Measurements from ENCODE around the gene ORAI2.
"Not testable (repeated sequence)": the region's sequence is repeated elsewhere in the genome, so short reads cannot be mapped to it uniquely, and the experiment has no call there.

Gene ORAI2

GRCh38 chr7:102403563-102403962 lies 29.8 kb upstream of the ORAI2 start:
- Histone ChIP-seq H3K27ac (ENCODE audit: low read length) (no peak overlapping the region), H3K4me1 (ENCODE audit: control insufficient read depth in 1 of 2, insufficient read depth in 2 of 2, low read length in 2 of 2) (peaks cover 0 to 7% of the 10 kb centered on the region in 2 donors), H3K27me3 (ENCODE audit: low read depth, low read length) (no peaks in the 10 kb centered on the region), H3K36me3 (ENCODE audit: control insufficient read depth in 1 of 2, insufficient read depth in 2 of 2, low read length in 2 of 2) (peaks cover 30 to 73% of the 10 kb centered on the region in 2 donors), H3K4me3 (ENCODE audit: low read depth in 1 of 2, low read length in 2 of 2) (no peak overlapping the region), H3K9me3 (ENCODE audit: control insufficient read depth in 1 of 2, low read length in 2 of 2) (no peaks in the 10 kb centered on the region)

- no peaks in the 10 kb centered on the region for H3K27me3 ChIP-seq (ENCODE audit: low read depth, low read length)
- H3K36me3 ChIP-seq (ENCODE audit: control insufficient read depth in 1 of 2, insufficient read depth in 2 of 2, low read length in 2 of 2), result peaks cover 30 to 76% of the 10 kb centered on the region in 2 donors
- H3K4me1 ChIP-seq (ENCODE audit: control insufficient read depth in 1 of 2, insufficient read depth in 2 of 2, low read length in 2 of 2), result peaks cover 0 to 7% of the 10 kb centered on the region in 2 donors
- no peaks in the 10 kb centered on the region for H3K9me3 ChIP-seq (ENCODE audit: control insufficient read depth in 1 of 2, low read length in 2 of 2)
- H3K27ac ChIP-seq (ENCODE audit: low read length), result no peak overlapping the region
- H3K4me3 ChIP-seq (ENCODE audit: low read depth in 1 of 2, low read length in 2 of 2), result no peak overlapping the region
Measured at GRCh38 chr7:102404005-102404861, 29.1 kb upstream of the ORAI2 start.

- H3K9me3 ChIP-seq (ENCODE audit: control insufficient read depth in 1 of 2, low read length in 2 of 2); H3K4me3 ChIP-seq (ENCODE audit: low read depth in 1 of 2, low read length in 2 of 2); H3K4me1 ChIP-seq (ENCODE audit: control insufficient read depth in 1 of 2, insufficient read depth in 2 of 2, low read length in 2 of 2); H3K27me3 ChIP-seq (ENCODE audit: low read depth, low read length); H3K27ac ChIP-seq (ENCODE audit: low read length): not testable (repeated sequence)
- peaks cover 30 to 74% of the 10 kb centered on the region in 2 donors for H3K36me3 ChIP-seq (ENCODE audit: control insufficient read depth in 1 of 2, insufficient read depth in 2 of 2, low read length in 2 of 2)
Measured at GRCh38 chr7:102404862-102405188, 28.6 kb upstream of the ORAI2 start.

DNA sequence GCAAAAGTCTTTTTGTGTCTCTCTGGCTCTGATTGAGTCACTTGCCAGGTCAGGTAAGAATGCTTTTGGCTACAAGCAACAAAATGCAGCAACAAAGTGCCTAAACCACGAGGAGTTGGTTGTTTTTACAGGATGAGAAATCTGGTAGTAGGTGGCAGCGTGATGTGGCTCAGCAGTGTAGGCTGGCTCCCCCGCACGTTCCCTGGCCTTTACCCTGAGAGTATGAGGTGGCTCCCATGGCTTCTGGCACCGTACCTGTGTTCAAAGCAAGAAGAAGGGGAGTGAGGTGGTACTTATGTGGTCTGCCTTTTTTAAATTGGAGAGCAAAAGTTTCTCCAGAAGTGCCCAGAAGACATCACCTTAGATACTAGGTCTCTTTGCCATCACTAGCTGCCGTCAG lies 25.5 kb upstream of the ORAI2 start:
- Histone ChIP-seq H3K36me3 (ENCODE audit: control insufficient read depth in 1 of 2, insufficient read depth in 2 of 2, low read length in 2 of 2) (peaks cover 36 to 67% of the 10 kb centered on the region in 2 donors), H3K27ac (ENCODE audit: low read length) (no peak overlapping the region)

DNA sequence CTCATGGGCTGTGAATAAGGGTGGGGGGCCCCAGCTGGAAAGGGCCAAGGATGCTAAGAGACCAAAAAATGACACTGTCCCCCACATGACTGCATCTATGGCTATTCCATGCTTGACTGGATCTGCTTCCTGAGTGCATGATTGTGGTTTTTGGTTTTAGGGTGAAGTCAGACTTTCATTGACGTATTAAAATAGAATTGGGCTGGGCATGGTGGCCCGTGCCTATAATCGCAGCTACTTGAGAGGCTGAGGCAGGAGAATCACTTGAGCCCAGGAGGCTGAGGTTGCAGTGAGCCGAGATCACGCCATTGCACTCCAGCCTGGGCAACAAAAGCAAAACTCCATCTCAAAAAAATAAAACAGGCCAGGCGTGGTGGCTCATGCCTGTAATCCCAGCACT lies 24.8 kb upstream of the ORAI2 start:
- Histone ChIP-seq H3K36me3 (ENCODE audit: control insufficient read depth in 1 of 2, insufficient read depth in 2 of 2, low read length in 2 of 2) (peaks cover 36 to 61% of the 10 kb centered on the region in 2 donors), H3K4me1 (ENCODE audit: control insufficient read depth in 1 of 2, insufficient read depth in 2 of 2, low read length in 2 of 2) (peaks cover 0 to 16% of the 10 kb centered on the region in 2 donors)
- not testable (repeated sequence) for H3K9me3 ChIP-seq (ENCODE audit: control insufficient read depth in 1 of 2, low read length in 2 of 2); H3K27me3 ChIP-seq (ENCODE audit: low read depth, low read length); H3K27ac ChIP-seq (ENCODE audit: low read length); H3K4me3 ChIP-seq (ENCODE audit: low read depth in 1 of 2, low read length in 2 of 2)

More for the DNA sequence above, 25.5 kb upstream of the ORAI2 start:
- peaks cover 0 to 14% of the 10 kb centered on the region in 2 donors for H3K4me1 ChIP-seq (ENCODE audit: control insufficient read depth in 1 of 2, insufficient read depth in 2 of 2, low read length in 2 of 2)
- H3K9me3 ChIP-seq (ENCODE audit: control insufficient read depth in 1 of 2, low read length in 2 of 2), result no peaks in the 10 kb centered on the region
- no peak overlapping the region for H3K4me3 ChIP-seq (ENCODE audit: low read depth in 1 of 2, low read length in 2 of 2)
- H3K27me3 ChIP-seq (ENCODE audit: low read depth, low read length), result no peaks in the 10 kb centered on the region

GRCh38 chr7:102409340-102409739 lies 24.0 kb upstream of the ORAI2 start:
- no peaks in the 10 kb centered on the region for H3K27me3 ChIP-seq (ENCODE audit: low read depth, low read length)
- H3K27ac ChIP-seq (ENCODE audit: low read length), result no peak overlapping the region
- no peak overlapping the region for H3K4me3 ChIP-seq (ENCODE audit: low read depth in 1 of 2, low read length in 2 of 2)
- peaks cover 0 to 10% of the 10 kb centered on the region in 2 donors for H3K4me1 ChIP-seq (ENCODE audit: control insufficient read depth in 1 of 2, insufficient read depth in 2 of 2, low read length in 2 of 2)
- H3K9me3 ChIP-seq (ENCODE audit: control insufficient read depth in 1 of 2, low read length in 2 of 2), result no peaks in the 10 kb centered on the region
- peaks cover 36 to 61% of the 10 kb centered on the region in 2 donors for H3K36me3 ChIP-seq (ENCODE audit: control insufficient read depth in 1 of 2, insufficient read depth in 2 of 2, low read length in 2 of 2)

DNA sequence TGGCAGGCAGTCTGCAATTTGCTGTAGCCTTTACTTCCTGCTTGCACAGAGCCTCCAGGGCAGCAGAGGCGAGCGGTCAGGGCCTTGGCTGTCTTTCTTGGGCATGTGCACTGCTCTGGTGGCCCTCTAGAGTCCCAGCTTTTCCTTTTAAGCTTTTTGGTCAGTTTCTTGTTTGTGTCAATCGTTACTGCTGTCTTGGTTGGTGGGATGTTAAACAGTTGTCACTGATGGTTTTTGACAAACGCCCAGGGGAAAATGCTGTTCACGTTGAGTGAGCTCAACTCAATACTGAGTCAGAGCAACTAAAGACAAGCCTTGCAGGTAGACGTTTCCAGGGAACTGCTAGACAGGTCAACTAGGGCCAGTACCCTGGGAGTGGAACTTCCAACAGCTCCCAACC lies 23.3 kb upstream of the ORAI2 start:
- Histone ChIP-seq H3K4me3 (ENCODE audit: low read depth in 1 of 2, low read length in 2 of 2) (no peak overlapping the region), H3K9me3 (ENCODE audit: control insufficient read depth in 1 of 2, low read length in 2 of 2) (no peaks in the 10 kb centered on the region), H3K27me3 (ENCODE audit: low read depth, low read length) (no peaks in the 10 kb centered on the region), H3K27ac (ENCODE audit: low read length) (no peak overlapping the region), H3K4me1 (ENCODE audit: control insufficient read depth in 1 of 2, insufficient read depth in 2 of 2, low read length in 2 of 2) (peaks cover 0 to 10% of the 10 kb centered on the region in 2 donors), H3K36me3 (ENCODE audit: control insufficient read depth in 1 of 2, insufficient read depth in 2 of 2, low read length in 2 of 2) (peaks cover 35 to 61% of the 10 kb centered on the region in 2 donors)

DNA sequence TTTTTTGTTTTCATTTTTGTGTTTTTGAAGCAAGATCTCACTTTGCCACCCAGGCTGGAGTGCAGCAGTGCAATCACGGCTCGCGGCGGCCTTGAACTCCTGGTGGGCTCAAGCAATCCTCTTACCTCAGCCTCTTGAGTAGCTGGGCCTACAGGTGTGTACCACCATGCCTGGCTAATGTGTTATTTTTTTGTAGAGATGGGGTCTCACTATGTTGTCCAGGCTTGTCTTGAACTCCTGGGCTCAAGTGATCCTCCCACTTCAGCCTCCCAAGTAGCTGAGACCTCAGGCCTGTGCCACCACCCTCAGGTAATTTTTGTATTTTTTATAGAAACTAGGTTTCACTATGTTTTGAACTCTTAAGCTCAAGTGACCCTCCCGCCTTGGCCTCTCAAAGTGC lies 22.5 kb upstream of the ORAI2 start:
- Histone ChIP-seq H3K27ac (ENCODE audit: low read length) (no peak overlapping the region), H3K4me3 (ENCODE audit: low read depth in 1 of 2, low read length in 2 of 2) (no peak overlapping the region), H3K27me3 (ENCODE audit: low read depth, low read length) (no peaks in the 10 kb centered on the region), H3K36me3 (ENCODE audit: control insufficient read depth in 1 of 2, insufficient read depth in 2 of 2, low read length in 2 of 2) (peaks cover 31 to 62% of the 10 kb centered on the region in 2 donors), H3K4me1 (ENCODE audit: control insufficient read depth in 1 of 2, insufficient read depth in 2 of 2, low read length in 2 of 2) (peaks cover 0 to 10% of the 10 kb centered on the region in 2 donors), H3K9me3 (ENCODE audit: control insufficient read depth in 1 of 2, low read length in 2 of 2) (no peaks in the 10 kb centered on the region)

GRCh38 chr7:102412548-102412947 lies 20.8 kb upstream of the ORAI2 start:
- H3K4me3 ChIP-seq (ENCODE audit: low read depth in 1 of 2, low read length in 2 of 2), result no peak overlapping the region
- H3K4me1 ChIP-seq (ENCODE audit: control insufficient read depth in 1 of 2, insufficient read depth in 2 of 2, low read length in 2 of 2), result peaks cover 0 to 10% of the 10 kb centered on the region in 2 donors
- no peak overlapping the region for H3K27ac ChIP-seq (ENCODE audit: low read length)
- no peaks in the 10 kb centered on the region for H3K9me3 ChIP-seq (ENCODE audit: control insufficient read depth in 1 of 2, low read length in 2 of 2)
- no peaks in the 10 kb centered on the region for H3K27me3 ChIP-seq (ENCODE audit: low read depth, low read length)
- H3K36me3 ChIP-seq (ENCODE audit: control insufficient read depth in 1 of 2, insufficient read depth in 2 of 2, low read length in 2 of 2), result peaks cover 35 to 56% of the 10 kb centered on the region in 2 donors

- no peak overlapping the region for H3K4me3 ChIP-seq (ENCODE audit: low read depth in 1 of 2, low read length in 2 of 2)
- peaks cover 0 to 10% of the 10 kb centered on the region in 2 donors for H3K4me1 ChIP-seq (ENCODE audit: control insufficient read depth in 1 of 2, insufficient read depth in 2 of 2, low read length in 2 of 2)
- peaks cover 29 to 51% of the 10 kb centered on the region in 2 donors for H3K36me3 ChIP-seq (ENCODE audit: control insufficient read depth in 1 of 2, insufficient read depth in 2 of 2, low read length in 2 of 2)
- no peaks in the 10 kb centered on the region for H3K27me3 ChIP-seq (ENCODE audit: low read depth, low read length)
- H3K9me3 ChIP-seq (ENCODE audit: control insufficient read depth in 1 of 2, low read length in 2 of 2), result no peaks in the 10 kb centered on the region
- H3K27ac ChIP-seq (ENCODE audit: low read length), result no peak overlapping the region
Measured at GRCh38 chr7:102413091-102413490, 20.3 kb upstream of the ORAI2 start.

GRCh38 chr7:102413611-102414010 lies 19.8 kb upstream of the ORAI2 start:
- no peaks in the 10 kb centered on the region for H3K27me3 ChIP-seq (ENCODE audit: low read depth, low read length)
- H3K9me3 ChIP-seq (ENCODE audit: control insufficient read depth in 1 of 2, low read length in 2 of 2), result no peaks in the 10 kb centered on the region
- no peak overlapping the region for H3K4me3 ChIP-seq (ENCODE audit: low read depth in 1 of 2, low read length in 2 of 2)
- H3K4me1 ChIP-seq (ENCODE audit: control insufficient read depth in 1 of 2, insufficient read depth in 2 of 2, low read length in 2 of 2), result peaks cover 0 to 10% of the 10 kb centered on the region in 2 donors
- H3K27ac ChIP-seq (ENCODE audit: low read length), result no peak overlapping the region
- peaks cover 28 to 51% of the 10 kb centered on the region in 2 donors for H3K36me3 ChIP-seq (ENCODE audit: control insufficient read depth in 1 of 2, insufficient read depth in 2 of 2, low read length in 2 of 2)

All from muscle layer of duodenum (tissue), 2 donors.